OCI-LY1 (cell line): ENCODE measurements around the gene C9orf78.

Experiments used
- CTCF ChIP-seq: fragments of 200-600 bp; sonication (generic), shearing (Covaris generic); IDR thresholded peaks from 2 replicates; pipeline ENCODE4 v1.5.1; 2017; ENCODE audit warnings: mild to moderate bottlenecking, antibody characterized with exemption, low read length, moderate library complexity, mixed read lengths
- EZH2 ChIP-seq: fragments of 200-600 bp; sonication (generic), shearing (Covaris generic); IDR thresholded peaks from 2 replicates; pipeline ENCODE4 v1.8.0; 2017; ENCODE audit warnings: borderline replicate concordance, mixed run types, mild to moderate bottlenecking, antibody characterized with exemption, low read length, moderate library complexity, mixed read lengths

- TF ChIP-seq CTCF = no peak
- no peak for TF ChIP-seq EZH2
Measured at GRCh38 chr9:129826759-129827158, 8.3 kb downstream of the C9orf78 start.
